22Rv1 (cell line): Measurements from ENCODE around the gene MIGA1.

Experiments
- CTCF ChIP-seq: fragments of 450-650 bp; IDR thresholded peaks from 2 replicates; pipeline ENCODE4 v1.5.1; 2017; ENCODE audit warnings: mild to moderate bottlenecking
- ZFX ChIP-seq: fragments of 450-650 bp; IDR thresholded peaks from 2 replicates; pipeline ENCODE4 v1.6.1; 2017; ENCODE audit warnings: antibody characterized with exemption, borderline replicate concordance

DNA sequence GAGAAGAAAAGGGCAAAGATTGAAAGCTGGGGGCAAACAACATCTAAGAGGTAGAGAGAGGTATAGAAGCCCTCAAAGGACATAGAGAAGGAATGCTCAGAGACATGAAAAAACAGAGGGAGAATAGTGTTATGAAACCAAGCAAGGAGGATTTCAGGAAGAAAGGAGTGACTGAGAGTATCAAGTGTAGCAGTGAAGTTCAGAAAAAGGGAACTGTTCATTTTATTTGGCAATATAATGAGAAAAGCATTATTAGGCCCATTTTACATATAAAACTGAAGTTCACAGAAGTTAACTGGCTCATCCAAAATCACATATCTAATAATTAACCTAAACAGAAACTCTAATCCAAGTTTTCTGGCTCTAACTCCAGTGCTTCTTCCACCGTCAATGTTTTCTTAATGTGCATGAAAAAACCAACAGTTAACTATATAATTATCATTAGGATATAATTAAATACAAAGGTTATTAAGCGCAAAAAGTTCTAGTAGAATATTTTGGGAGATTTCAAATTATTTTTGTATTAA lies 126.6 kb downstream of the MIGA1 start:
- TF ChIP-seq CTCF (no peak), ZFX (no peak)
